NCI-H2227 treated with DMSO at 0.1 percent for 48 hours (cell line): ENCODE results near the gene KLF3.

ENCODE experiments used
- DNase-seq: peaks from one replicate; lab custom pipeline; 2025; lab: John Stamatoyannopoulos, UW

Gene KLF3

DNA sequence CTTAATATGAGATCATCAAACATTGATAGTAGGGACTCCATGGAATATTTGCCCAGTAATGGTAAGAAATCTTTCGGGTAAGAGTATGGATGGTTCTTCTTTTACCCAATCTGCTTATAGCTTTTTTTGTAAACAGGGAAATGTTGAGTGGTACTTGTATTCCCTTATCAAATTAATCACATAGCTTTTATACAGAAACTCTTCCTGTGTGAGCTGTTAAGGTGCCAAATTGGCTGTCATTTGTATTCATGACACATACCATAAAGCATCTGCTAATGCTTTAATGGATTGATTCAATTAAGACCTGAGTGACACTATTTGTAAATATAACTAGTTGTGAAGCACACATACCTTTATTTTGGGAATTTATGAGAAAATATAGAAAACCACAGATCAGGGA, 34.2 kb downstream of the KLF3 start:
- no peak for DNase-seq

DNA sequence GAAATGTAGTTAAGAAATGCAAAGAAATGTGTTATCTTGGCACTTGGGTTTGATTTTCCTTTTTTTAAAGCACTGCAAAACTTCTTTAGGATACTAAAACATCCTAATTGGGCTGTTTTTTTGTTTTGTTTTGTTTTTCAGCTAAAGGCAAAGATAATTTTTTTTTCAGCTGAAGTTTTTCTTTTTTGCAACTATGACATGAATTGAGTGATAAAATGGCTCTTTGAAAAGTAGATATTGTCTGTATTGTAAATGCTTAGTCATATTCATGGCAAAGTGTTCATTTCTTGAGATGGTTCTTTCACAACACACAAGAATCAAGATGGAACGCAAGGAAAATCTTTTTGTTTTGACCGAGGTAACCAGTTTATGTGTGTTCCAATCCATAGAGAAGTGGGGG, 35.1 kb downstream of the KLF3 start:
- no peak for DNase-seq

DNA sequence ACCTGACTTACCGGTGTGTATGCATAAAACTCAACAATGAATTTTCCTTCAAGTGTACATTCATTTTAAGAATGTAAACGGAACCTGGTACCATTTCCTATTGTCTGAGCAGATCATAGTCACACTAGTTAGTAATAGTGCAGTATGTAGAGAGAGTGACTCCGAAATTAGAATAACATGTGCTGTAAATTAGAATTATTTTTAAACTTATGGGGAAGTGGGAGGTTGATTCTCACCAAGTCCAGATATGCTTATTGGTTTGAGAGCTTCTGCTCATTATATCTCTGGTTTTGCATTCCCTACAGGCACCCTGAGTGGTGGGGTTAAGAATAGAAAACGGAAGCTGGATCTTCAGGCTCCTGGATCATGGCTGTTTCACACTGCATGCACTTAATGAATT, 39.6 kb downstream of the KLF3 start:
- no peak for DNase-seq

DNA sequence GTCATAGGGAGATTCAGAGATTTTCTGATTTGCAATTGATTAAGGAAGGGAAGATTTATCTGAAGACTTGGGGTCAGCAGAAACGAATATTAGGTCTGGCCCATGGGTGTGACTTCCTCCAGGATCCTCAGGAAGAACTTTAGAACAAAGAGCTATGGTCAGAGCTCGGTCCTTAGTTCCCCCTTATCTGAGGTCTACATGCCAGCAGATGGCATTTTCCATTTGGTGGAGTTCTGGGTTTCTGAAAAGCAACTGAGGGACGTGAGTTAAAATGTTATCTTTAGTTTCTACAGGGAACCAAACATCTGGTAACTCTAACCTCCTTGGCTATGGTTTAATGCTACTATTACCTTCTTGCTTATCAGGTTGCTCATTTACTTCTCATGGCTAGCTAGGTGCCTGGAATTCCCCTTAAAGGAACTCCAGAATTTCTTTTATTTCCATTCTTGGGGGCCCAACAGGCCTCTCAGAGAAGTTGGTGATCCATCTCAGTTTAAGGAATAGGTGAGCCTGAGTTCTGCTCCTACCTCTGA, 40.7 kb downstream of the KLF3 start:
- DNase-seq, result no peak

DNA sequence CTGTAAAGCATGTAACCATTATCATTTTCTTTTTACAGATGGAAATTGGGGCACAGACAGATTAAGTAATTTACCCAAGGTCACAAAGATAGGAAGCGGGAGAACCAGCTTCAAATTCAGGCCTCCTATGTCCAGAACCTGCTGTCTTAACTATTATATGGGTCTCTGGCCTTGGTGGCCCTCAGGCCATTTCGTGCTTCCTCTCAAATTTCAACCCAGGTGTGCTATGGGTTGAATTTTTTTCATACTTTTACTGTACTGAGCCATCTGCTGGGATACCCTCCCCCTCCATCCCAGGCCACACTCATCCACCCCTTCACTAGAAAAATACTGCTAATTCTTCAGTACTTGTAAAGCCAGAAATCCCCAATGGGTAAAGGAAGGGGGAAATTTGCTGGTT, 42.3 kb downstream of the KLF3 start:
- DNase-seq, result no peak

DNA sequence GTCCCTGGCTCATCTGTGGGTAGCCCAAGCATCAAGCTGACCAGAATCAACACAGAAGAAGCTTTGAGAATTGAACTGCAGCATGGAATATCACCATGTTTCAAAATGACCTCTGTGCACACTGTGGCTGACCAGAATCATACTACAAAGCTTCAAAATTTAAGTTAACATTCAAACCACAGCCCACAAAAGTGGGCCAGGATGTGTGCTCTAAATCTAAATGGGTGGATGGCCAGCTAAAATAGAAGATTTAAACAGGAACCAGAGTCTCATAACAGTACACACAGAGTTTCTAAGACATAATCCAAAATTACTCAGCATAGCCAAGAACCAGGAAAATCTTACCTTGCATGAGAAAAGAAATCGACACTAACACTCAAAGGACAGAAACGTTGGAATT, 46.1 kb downstream of the KLF3 start:
- DNase-seq, result no peak

DNA sequence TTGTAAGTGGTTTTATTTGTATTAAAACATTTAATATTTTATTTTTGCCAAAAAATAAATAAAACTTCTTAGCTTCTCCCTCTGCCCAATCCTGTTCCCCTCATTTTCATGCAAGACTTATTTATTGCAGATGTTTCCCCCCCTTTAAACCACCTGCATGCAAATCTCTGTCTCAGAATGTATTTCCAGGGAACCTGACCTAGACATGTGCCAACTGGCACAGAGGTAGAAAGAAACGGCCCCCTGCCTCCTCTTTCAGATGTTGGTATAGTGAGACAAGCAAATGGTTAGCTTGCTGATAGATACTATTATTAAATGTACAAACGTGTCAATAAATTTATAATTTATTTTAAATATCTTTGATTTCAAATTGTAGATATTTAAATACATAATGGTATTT, 47.1 kb downstream of the KLF3 start:
- DNase-seq, result no peak

DNA sequence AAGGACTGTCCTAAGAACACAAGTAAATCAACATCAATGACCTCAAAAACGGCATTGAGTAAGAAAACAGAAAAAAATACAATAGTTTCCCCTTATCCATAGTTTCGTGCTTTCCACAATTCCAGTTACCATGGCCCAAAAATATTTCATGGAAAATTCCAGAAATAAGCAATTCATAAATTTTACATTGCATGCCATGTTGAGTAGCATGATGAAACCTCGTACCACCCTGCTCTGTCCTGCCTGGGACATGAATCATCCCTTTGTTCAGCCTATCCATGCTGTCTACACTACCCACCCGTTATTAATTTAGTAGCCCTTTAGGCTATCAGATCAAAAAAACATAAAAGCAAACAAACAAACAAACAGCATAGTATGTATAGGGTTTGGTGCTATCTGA, 51.1 kb downstream of the KLF3 start:
- DNase-seq, result no peak

DNA sequence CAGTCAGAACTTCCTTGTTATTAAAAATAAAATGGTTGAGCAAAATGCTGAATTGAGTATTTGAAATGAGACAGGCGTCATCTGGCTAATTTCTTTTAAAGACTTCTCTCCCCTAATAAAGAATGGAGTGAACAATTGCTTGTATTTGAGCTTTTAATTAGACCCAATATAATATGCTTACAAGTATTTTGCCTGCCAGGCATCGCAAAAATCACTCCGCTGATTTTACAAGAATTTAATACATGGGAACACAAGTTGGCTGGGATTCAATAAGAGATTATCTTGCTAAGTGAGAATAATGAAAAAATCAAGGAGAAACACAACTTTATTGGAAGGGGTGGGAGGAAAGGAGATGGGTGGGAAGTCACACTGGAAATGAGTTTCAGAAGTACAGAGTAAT, 52.3 kb downstream of the KLF3 start:
- DNase-seq, result no peak

DNA sequence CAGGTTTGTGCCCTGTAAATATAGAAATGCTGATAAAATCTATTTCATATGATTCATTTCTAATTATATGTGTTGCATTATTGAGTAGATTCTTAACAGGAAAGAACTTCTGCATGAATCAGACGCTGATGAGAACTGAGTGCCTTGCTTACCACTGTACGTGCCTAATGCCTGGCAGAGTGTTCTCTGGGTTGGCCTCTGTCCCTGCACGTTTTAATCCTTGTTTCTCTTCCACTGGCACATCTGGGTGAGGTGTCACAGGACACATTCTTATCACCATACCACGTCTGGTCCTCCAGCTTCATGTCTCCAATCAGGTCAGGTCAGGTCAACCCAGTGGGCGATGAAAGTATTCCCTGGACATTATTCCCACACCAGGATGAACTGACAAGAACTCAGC, 53.6 kb downstream of the KLF3 start:
- no peak for DNase-seq

DNA sequence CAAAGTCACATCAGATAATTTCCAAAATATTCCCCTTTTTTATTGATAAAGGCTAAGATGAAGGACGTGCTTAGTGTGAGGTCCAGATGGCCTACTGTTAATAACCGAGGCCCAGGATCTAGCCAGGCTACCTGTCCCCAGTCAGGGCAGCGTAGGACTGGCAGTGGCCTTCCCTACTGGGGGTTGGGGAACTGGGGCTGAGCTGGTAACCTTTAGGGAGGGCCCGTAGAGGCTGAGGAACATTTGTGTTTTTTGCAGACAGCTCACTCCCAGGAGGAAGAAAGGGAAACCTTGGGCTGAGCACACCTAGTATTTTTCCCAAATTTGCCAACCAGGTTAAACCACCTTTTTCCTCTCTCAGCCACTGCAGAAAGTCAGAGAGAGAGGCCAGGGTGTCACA, 59.1 kb downstream of the KLF3 start:
- no peak for DNase-seq

DNA sequence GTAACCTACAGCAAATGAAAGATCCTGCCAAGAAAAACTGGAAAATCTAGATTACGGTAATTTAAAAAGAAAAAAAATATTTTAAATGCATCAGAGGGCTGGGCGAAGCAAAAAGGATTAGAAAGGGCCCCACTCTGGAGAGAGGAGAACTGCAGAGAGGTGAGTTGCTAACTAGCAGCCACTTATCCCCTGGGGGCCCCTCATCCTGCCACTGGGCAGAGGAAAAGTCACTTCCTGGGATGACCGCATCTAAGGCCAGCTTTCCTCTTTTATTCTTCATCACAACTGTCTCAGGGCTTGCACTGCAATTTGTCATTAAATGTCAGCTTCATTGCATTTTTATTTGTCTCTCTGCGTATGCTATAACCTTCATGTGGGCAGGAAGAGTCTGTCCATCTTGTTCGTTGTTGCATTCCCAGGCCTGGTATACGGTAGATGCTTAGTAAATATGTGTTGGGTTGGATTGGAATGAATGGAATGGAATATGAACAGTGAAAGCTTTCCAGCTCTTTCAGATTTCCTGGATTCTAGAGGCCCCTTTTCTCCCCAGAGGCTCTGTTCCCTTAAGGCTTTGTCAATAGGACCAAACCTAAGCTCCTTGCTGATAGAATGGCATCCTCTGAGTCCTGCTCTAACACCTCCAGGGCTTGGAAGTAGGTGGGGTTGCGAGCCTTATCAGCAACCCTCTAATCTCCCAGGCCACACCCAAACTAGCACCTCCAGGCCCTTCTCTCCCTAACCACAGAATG, 59.9 kb downstream of the KLF3 start:
- no peak for DNase-seq

DNA sequence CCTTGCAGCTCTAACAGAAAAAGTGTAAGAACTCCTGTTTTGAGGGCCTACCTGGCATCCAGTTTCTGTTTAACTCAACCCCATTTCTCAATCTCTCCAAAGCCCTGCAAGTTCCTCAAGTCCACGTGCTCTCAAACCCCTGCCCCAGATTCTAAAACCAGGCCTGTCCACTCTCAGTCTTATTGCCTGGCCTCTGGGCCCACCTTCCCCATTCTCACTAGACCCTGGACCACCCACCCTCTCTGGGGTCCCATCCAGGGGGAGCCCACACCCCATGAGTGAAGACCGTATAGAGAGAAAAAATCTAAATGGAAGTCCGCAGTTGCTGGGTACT, 60.4 kb downstream of the KLF3 start:
- DNase-seq, result no peak

DNA sequence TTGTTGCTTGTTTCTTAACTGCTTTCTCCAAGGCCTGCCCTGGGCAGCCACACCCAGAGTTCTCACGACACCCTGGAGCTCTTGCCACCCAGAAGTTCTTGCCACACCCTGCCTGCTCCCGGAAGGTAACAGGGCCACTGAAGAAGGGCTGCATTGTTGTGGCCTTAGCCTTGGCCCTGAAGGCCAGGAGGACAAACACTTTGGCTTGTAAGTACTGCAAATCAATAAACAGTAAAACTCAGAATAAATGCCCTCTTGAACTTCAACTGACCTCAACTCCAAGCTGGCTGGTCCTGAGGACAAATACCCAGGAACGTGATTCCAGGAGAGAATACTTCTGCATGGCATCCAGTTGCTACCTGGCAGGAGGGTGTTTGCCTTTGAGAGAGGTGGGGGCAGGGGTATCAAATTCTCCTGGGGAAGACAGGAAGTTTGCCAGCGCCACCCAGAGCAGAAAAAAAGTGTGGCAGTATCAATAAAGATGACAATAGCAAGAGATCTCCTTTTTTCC, 64.7 kb downstream of the KLF3 start:
- DNase-seq, result no peak

DNA sequence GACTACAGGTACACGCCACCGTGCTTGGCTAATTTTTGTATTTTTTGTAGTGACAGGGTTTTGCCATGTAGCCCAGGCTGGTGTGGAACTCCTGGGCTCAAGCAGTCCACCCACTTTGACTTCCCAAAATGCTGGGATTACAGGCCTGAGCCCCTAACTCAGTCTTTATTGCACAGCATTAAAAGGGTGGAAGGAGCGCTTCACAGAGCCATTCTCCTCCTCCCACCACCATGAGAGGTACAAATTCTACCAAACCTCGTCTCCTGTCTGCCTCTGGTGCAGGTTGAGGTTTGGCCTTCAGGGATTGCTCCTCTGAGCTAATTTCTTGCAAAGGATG, 66.5 kb downstream of the KLF3 start:
- DNase-seq, result no peak

DNA sequence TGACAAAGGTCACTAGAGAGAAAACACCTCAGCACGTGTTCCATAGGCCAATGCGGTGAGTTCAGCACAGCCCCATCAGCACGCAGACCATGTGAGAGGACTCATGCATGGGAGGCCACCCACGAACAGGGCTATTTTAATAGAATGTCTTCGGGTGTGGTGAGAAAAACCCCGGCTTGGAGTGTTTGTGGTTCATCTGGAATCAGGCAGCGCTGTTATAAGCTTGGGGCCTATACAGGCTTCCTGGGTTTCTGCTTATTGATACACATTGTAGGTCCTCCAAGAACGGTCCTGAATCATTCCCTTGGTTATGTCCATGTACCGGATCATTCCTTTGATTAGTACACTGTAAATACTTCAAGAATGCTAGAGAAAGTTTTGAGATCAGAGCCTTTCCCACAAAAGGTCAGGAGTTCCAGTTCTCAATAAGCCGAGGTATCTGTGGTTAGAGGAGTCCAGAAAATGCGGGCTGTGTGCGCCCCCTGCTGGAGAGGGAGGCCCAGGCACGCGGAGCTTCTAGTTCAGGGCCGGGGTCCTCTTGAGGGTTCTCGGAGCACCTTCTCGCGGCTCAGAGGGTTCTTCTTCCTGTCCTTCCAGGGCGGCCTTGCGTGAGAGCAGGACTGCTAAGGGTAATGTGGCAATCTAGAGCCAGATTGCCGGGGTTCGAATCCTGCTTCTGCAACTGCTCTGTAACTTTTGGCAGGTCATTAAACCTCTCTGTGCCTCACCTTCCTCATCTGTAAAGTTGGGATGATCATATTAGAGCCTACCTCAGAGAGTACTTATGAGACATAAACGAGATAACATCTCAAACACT, 67.0 kb downstream of the KLF3 start:
- DNase-seq, result no peak

DNA sequence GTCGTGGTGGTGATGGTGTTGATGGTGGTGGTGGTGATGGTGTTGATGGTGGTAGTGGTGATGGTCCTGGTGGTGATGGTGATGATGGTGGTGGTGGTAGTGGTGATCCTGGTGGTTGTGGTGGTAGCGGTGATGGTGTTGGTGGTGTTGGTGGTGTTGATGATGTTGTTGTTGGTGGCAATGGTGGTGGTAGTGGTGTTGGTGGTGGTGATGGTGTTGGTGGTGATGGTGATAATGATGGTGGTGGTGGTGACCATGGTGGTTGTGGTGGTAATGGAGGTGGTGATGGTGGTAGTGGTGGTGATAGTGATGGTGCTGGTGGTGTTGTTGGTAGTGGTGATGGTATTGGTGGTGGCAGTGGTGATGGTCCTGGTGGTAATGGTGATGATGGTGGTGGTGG, 69.7 kb downstream of the KLF3 start:
- DNase-seq, result no peak

DNA sequence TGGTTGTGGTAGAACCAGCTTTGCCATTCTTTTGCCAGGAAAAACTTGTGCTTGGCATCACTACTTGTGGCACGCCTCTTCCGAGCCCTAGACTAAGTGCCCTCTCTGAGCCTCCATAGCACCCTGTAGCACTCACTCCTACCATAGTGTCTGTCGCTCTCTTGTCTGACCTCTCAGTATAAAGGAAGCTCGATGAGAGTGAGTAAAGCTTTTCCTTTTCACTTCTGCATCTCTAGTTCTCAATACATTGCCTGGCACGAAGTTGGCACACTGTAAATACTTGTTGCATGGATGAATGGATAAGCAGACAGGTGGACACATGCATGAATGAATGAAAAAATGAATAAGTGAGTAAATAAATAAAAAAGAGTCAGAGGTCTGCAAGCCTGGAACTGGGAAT, 70.4 kb downstream of the KLF3 start:
- DNase-seq, result no peak

DNA sequence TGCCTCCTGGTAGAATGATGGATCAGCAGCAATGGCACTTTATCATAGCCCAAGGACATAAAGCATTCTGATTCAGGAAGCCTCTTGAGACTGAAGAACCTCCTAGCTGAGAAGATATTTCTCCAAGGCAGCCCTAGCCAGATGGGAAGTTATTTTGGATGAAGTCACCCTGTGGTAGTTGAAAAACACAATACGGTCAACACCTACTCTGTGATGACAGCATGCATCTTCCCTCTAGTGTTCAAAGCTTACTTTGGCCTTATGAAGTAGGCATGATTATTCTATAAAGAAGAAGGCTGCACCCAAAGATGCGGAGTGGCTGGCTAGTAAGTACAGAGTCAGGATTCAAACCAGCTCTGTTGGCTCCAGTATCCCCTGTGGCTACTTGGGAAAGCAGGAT, 70.9 kb downstream of the KLF3 start:
- DNase-seq, result no peak

DNA sequence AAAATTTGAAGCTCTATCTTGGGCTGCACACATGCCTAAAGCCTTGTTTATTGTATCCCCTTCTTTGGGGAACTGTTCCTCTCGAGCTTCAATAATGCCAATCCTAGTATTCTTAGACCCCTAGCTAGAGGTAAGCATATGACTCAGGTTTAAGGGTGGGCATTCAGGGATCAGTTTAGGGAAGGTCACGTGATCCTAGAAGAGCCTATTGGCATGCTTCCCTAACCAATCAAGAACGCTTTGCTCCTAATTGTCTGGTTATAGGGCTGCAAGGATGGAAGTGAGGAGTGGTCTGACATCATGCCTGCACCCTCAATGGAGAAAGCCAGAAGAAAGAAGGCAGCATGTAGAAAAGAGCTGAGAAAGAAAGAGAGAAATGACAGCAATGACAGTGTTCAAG, 71.9 kb downstream of the KLF3 start:
- no peak for DNase-seq

DNA sequence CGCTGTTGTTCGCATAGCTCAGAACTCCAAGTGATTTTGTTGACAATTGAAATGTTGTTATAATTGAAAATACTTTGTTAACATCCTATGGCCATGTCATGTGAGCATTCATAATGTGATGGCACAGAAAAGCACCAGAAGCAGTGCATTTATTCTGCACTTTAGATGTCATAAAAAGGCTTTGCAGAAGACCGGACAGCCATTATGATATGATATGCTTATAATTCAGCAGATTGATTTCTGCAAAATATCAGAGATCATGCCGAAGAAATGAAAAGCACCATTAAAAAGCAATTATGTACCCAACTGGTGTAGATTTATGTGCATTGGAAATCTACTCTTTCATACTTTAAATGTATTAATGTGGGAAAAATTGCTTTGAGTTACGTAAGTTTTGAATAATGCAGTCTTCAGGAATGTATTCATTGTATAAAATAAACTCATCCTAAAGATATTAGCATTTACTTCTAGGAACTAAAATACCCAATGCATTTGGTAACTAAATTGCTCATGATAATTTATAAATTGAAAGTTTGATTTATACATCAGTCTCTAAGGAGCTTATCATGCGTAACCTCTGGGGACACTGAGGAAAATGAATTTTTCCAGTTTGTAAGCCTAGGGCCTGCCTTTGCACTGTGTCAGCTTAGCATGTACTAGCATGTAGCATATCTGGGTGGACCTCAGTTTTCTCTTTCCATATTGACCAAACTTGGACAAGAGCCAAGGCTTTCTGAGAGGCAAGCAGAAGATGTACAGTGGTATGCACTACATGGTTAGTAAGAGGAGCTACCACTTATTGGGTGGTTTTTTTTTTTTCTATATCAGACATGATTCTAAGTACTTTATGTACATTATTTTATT, 75.2 kb downstream of the KLF3 start:
- DNase-seq, result no peak

DNA sequence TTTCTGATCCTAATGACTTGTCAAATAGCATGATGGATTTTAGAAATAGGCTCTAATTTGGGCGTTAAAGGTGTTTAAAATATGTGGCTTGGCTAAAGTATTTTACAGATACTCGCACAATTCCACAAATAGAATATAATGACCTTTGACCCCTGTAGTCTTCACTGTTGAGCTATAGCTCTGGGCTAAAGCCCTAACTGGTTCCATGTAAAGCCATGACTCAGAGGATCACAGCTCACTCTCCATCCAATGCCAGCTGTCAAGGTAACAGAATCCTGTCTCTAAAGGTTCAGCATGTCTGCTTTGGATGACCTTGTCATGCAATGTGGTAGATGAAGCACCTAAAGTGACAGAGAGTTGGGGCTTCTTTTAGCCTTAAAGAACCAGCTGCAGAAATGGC, 76.3 kb downstream of the KLF3 start:
- no peak for DNase-seq

DNA sequence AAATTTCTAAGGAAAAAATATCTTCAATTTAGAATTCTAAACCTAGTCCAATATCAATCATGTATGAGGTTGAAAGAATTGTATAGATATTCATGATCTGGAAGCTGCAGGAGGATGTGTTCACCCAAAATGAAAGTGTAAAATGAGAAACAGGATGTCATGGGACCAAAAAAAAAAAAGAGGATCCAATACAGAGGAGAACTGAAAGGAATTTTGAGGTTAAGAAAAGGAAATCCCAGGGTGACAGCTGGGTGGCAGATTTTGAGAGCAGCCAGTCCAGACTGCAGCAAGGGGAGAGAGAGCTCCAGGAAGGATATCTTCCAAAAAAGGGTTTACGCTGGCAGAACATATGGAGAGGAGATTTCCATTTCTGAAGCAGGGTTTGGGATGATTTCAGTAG, 79.9 kb downstream of the KLF3 start:
- DNase-seq, result no peak
